ENCODE results near the gene EMX1. TPM values are rescaled to one million over a fixed set of nuclear protein-coding genes. Genes with fewer than 3 reads are reported as not detected.

EMX1 gene
- total and polyA plus RNA-seq, 2 of the 13 experiments (the other 11 are each of a cell fraction or from before 2014, with no cell fraction given): 0.62 to 4.9 TPM

DNA sequence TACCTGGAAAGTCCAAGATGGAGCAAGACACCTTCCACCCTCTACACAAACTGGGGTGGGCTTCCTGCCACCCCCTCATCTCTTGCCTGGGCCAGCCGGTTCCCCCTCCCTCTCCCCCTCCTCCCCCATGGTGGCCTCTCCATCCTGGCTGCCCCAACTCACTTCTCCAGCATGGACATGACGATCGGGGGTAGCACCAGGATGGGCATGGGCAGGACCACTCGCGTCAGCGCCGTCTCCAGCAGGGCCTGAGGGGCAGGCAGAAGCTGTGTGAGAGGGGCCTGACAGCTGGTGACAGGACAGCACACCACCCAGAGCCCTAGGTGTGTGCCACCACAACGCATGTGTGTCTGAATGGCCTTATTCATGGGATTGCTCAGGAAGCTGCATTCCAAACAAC, 51.0 kb downstream of the EMX1 start:
- no peak overlapping the region for H3K9ac ChIP-seq (ENCODE audit: insufficient read depth, low read depth, low read length)
- peaks cover 2 to 29% of the 10 kb centered on the region in 2 experiments; a peak in 4 of 5 replicates for H3K36me3 ChIP-seq (replicated peaks in 1 of 2; ENCODE audit: control insufficient read depth in 1 of 2, insufficient read depth in 2 of 2, low read length in 2 of 2)
- POLR2A ChIA-PET: no interaction called here
- no peak for ATAC-seq
- H3K27ac ChIP-seq (ENCODE audit: extremely low read length, insufficient read depth, low read length): no peak overlapping the region
- in situ Hi-C loops (cut with HindIII; ENCODE audit: extremely low pct_ligation_motif_present, low pct_unique_long_range_greater_than_20kb) (no loop called here), intact Hi-C loops (cut with micrococcal nuclease; ENCODE audit: unreplicated experiment) (no loop called here)
- no peak overlapping the region for H3K4me3 ChIP-seq (replicated peaks in 1 of 3; ENCODE audit: insufficient read depth in 1 of 3, low read depth in 2 of 3, low read length in 3 of 3)
- no peak overlapping the region for H3K4me2 ChIP-seq (ENCODE audit: low read depth, low read length)
- H3K79me2 ChIP-seq (ENCODE audit: insufficient read depth, low read length): no peaks in the 10 kb centered on the region
- no TSS peak for BruUV-seq (replicated peaks)
- no peak overlapping the region for H2AFZ ChIP-seq (ENCODE audit: low read length)
- CTCF ChIA-PET (ENCODE audit: low intra/inter-chr PET ratio, low total read pairs): no interaction called here
- H4K20me1 ChIP-seq (ENCODE audit: insufficient read depth, low read length): peaks cover 3% of the 10 kb centered on the region; the same call in 1 of the 2 replicates
- H3K9me3 ChIP-seq (ENCODE audit: low read length): no peaks in the 10 kb centered on the region
- no peak for FAIRE-seq
- 99% methylated on average over 8 of the region's 8 CpGs for WGBS (ENCODE audit: low lambda C conversion rate)
- no peaks in the 10 kb centered on the region for H3K27me3 ChIP-seq (ENCODE audit: control insufficient read depth in 1 of 2, insufficient read depth in 2 of 2, low read length in 2 of 2)
- DNase-seq (ENCODE audit: low spot score): no peak
- no peaks in the 10 kb centered on the region for H3K4me1 ChIP-seq (ENCODE audit: insufficient read depth, low read length)
- TF ChIP-seq ZNF274 (CRISPR knock-in tag; IDR thresholded peaks at IDR 0.05): no peak
- TF ChIP-seq GLI4 (CRISPR knock-in tag; IDR thresholded peaks at IDR 0.05; ENCODE audit: borderline replicate concordance): no peak
- no peak for TF ChIP-seq XRCC5 (optimal IDR thresholded peaks at IDR 0.05; ENCODE audit: low read length)
- TF ChIP-seq ZNF782 (CRISPR knock-in tag; IDR thresholded peaks at IDR 0.05; ENCODE audit: borderline replicate concordance): no peak
- TF ChIP-seq KLF9 (CRISPR knock-in tag; IDR thresholded peaks at IDR 0.05; ENCODE audit: low read depth): no peak
- no peak for TF ChIP-seq PCBP2 (optimal IDR thresholded peaks at IDR 0.05; ENCODE audit: low read depth, low read length, poor library complexity, severe bottlenecking)
- TF ChIP-seq, protein P1, sequence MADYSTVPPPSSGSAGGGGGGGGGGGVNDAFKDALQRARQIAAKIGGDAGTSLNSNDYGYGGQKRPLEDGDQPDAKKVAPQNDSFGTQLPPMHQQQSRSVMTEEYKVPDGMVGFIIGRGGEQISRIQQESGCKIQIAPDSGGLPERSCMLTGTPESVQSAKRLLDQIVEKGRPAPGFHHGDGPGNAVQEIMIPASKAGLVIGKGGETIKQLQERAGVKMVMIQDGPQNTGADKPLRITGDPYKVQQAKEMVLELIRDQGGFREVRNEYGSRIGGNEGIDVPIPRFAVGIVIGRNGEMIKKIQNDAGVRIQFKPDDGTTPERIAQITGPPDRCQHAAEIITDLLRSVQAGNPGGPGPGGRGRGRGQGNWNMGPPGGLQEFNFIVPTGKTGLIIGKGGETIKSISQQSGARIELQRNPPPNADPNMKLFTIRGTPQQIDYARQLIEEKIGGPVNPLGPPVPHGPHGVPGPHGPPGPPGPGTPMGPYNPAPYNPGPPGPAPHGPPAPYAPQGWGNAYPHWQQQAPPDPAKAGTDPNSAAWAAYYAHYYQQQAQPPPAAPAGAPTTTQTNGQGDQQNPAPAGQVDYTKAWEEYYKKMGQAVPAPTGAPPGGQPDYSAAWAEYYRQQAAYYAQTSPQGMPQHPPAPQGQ (CRISPR knock-in tag; IDR thresholded peaks at IDR 0.05; ENCODE audit: borderline replicate concordance): no peak
- no peak for TF ChIP-seq NFKB2 (CRISPR knock-in tag; IDR thresholded peaks at IDR 0.05; ENCODE audit: borderline replicate concordance)
- no peak for TF ChIP-seq ZNF792 (CRISPR knock-in tag; IDR thresholded peaks at IDR 0.05)
- TF ChIP-seq, protein P2, sequence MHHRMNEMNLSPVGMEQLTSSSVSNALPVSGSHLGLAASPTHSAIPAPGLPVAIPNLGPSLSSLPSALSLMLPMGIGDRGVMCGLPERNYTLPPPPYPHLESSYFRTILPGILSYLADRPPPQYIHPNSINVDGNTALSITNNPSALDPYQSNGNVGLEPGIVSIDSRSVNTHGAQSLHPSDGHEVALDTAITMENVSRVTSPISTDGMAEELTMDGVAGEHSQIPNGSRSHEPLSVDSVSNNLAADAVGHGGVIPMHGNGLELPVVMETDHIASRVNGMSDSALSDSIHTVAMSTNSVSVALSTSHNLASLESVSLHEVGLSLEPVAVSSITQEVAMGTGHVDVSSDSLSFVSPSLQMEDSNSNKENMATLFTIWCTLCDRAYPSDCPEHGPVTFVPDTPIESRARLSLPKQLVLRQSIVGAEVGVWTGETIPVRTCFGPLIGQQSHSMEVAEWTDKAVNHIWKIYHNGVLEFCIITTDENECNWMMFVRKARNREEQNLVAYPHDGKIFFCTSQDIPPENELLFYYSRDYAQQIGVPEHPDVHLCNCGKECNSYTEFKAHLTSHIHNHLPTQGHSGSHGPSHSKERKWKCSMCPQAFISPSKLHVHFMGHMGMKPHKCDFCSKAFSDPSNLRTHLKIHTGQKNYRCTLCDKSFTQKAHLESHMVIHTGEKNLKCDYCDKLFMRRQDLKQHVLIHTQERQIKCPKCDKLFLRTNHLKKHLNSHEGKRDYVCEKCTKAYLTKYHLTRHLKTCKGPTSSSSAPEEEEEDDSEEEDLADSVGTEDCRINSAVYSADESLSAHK (CRISPR knock-in tag; IDR thresholded peaks at IDR 0.05; ENCODE audit: borderline replicate concordance): no peak
- no peak for TF ChIP-seq ZBTB8A (CRISPR knock-in tag; IDR thresholded peaks at IDR 0.05; ENCODE audit: borderline replicate concordance, low read depth)
- no peak for TF ChIP-seq MEIS1 (CRISPR knock-in tag; IDR thresholded peaks at IDR 0.05; ENCODE audit: borderline replicate concordance)
- TF ChIP-seq, protein P3, sequence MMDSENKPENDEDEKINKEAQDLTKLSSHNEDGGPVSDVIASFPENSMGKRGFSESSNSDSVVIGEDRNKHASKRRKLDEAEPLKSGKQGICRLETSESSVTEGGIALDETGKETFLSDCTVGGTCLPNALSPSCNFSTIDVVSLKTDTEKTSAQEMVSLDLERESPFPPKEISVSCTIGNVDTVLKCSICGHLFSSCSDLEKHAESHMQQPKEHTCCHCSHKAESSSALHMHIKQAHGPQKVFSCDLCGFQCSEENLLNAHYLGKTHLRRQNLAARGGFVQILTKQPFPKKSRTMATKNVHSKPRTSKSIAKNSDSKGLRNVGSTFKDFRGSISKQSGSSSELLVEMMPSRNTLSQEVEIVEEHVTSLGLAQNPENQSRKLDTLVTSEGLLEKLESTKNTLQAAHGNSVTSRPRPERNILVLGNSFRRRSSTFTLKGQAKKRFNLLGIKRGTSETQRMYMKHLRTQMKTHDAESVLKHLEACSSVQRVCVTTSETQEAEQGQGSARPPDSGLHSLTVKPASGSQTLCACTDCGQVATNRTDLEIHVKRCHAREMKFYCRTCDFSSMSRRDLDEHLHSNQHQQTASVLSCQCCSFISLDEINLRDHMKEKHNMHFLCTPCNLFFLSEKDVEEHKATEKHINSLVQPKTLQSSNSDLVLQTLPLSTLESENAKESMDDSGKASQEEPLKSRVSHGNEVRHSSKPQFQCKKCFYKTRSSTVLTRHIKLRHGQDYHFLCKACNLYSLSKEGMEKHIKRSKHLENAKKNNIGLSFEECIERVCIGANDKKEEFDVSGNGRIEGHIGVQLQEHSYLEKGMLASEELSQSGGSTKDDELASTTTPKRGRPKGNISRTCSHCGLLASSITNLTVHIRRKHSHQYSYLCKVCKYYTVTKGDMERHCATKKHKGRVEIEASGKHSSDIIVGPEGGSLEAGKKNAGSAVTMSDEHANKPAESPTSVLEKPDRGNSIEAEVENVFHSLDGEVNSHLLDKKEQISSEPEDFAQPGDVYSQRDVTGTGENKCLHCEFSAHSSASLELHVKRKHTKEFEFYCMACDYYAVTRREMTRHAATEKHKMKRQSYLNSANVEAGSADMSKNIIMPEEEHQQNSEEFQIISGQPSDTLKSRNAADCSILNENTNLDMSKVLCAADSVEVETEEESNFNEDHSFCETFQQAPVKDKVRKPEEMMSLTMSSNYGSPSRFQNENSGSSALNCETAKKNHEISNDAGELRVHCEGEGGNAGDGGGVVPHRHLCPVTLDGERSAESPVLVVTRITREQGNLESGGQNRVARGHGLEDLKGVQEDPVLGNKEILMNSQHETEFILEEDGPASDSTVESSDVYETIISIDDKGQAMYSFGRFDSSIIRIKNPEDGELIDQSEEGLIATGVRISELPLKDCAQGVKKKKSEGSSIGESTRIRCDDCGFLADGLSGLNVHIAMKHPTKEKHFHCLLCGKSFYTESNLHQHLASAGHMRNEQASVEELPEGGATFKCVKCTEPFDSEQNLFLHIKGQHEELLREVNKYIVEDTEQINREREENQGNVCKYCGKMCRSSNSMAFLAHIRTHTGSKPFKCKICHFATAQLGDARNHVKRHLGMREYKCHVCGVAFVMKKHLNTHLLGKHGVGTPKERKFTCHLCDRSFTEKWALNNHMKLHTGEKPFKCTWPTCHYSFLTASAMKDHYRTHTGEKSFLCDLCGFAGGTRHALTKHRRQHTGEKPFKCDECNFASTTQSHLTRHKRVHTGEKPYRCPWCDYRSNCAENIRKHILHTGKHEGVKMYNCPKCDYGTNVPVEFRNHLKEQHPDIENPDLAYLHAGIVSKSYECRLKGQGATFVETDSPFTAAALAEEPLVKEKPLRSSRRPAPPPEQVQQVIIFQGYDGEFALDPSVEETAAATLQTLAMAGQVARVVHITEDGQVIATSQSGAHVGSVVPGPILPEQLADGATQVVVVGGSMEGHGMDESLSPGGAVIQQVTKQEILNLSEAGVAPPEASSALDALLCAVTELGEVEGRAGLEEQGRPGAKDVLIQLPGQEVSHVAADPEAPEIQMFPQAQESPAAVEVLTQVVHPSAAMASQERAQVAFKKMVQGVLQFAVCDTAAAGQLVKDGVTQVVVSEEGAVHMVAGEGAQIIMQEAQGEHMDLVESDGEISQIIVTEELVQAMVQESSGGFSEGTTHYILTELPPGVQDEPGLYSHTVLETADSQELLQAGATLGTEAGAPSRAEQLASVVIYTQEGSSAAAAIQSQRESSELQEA (CRISPR knock-in tag; IDR thresholded peaks at IDR 0.05; ENCODE audit: not compliant biosample characterization): no peak

Measured in HepG2 (cell line).